DOHH2 (cell line): ENCODE data around the gene SAP30.

Experiments
- H3F3A ChIP-seq: fragments of 200-600 bp; sonication (generic), shearing (Covaris generic); 2 replicates; pipeline ENCODE4 v1.6.0; 2016; ENCODE audit warnings: antibody characterized with exemption, mild to moderate bottlenecking; ENCODE audit not compliant: control insufficient read depth, insufficient read depth
- H3K27ac ChIP-seq: fragments of 200-600 bp; sonication (generic); 2 replicates; pipeline ENCODE4 v1.5.1; 2014; ENCODE audit warnings: low read depth, mild to moderate bottlenecking, low read length, moderate library complexity
- H3K27me3 ChIP-seq: fragments of 200-600 bp; sonication (generic); 2 replicates; pipeline ENCODE4 v1.6.1; 2014; ENCODE audit warnings: mild to moderate bottlenecking, low read length, mixed read lengths; ENCODE audit not compliant: control insufficient read depth
- H3K36me3 ChIP-seq: fragments of 200-600 bp; sonication (generic); 2 replicates; pipeline ENCODE4 v1.6.1; 2014; ENCODE audit warnings: mild to moderate bottlenecking, low read length, moderate library complexity, mixed read lengths; ENCODE audit not compliant: control insufficient read depth
- H3K4me1 ChIP-seq: fragments of 200-600 bp; sonication (generic); 2 replicates; pipeline ENCODE4 v1.6.1; 2014; ENCODE audit warnings: mild to moderate bottlenecking, low read length, mixed read lengths; ENCODE audit not compliant: control insufficient read depth
- H3K4me2 ChIP-seq: fragments of 200-600 bp; sonication (generic); 2 replicates; pipeline ENCODE4 v1.6.0; 2014; ENCODE audit warnings: mild to moderate bottlenecking, low read length, moderate library complexity
- H3K4me3 ChIP-seq: fragments of 200-600 bp; sonication (generic); 2 replicates; pipeline ENCODE4 v1.5.1; 2014; ENCODE audit warnings: mild to moderate bottlenecking, low read length, mixed read lengths
- H3K79me2 ChIP-seq: fragments of 200-600 bp; sonication (generic); 2 replicates; pipeline ENCODE4 v1.6.1; 2014; ENCODE audit warnings: mild to moderate bottlenecking, low read length, mixed read lengths; ENCODE audit not compliant: control insufficient read depth
- H3K9me2 ChIP-seq: fragments of 200-600 bp; sonication (generic); replicated peaks from 2 replicates; pipeline ENCODE4 v1.6.1; 2014; ENCODE audit warnings: mild to moderate bottlenecking, low read length, mixed read lengths; ENCODE audit not compliant: control insufficient read depth
- H3K9me3 ChIP-seq: fragments of 200-600 bp; sonication (generic); 2 replicates; pipeline ENCODE4 v1.6.1; 2014; ENCODE audit warnings: antibody characterized with exemption, low read length, mixed read lengths; ENCODE audit not compliant: control insufficient read depth, insufficient read depth
- H4K20me1 ChIP-seq: fragments of 200-600 bp; sonication (generic); 2 replicates; pipeline ENCODE4 v1.6.0; 2014; ENCODE audit warnings: low read depth, mild to moderate bottlenecking, antibody characterized with exemption, low read length, moderate library complexity; ENCODE audit not compliant: control insufficient read depth, insufficient read depth
- CTCF ChIP-seq: fragments of 200-600 bp; sonication (generic); IDR thresholded peaks from one replicate; pipeline ENCODE4 v1.5.1; 2014; ENCODE audit warnings: antibody characterized with exemption, mild to moderate bottlenecking, low read depth, low read length; ENCODE audit not compliant: poor library complexity, severe bottlenecking
- EZH2phosphoT487 ChIP-seq: fragments of 200-600 bp; sonication (generic); IDR thresholded peaks from 2 replicates; pipeline ENCODE4 v1.6.1; 2017; ENCODE audit warnings: borderline replicate concordance, mild to moderate bottlenecking, antibody characterized with exemption, low read length, moderate library complexity, mixed read lengths

The SAP30 gene

DNA sequence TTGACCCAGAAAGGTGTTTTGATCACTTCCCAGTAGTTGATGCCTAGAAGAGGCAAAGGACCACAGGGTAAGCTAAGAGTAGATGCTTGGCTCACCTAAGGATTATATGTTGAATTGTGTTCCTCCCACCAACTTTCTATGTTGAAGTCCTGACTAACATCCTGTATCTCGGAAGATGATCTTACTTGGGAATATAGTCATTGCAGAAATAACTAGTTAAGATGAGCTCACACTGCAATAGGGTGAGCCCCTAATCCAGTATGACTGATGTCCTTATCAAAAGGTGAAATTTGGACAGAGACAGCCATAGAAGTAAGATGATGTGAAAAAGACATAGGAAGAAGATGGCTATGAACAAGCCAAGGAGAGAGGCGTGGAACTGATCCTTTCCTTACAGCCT is 33.3 kb upstream of the SAP30 start:
- H3K27me3 ChIP-seq, result no peaks in the 10 kb centered on the region
- no peaks in the 10 kb centered on the region for H3K9me2 ChIP-seq
- peaks cover 21% of the 10 kb centered on the region for H3K36me3 ChIP-seq
- no peaks in the 10 kb centered on the region for H3K9me3 ChIP-seq
- H3K4me1 ChIP-seq, result peaks cover 42% of the 10 kb centered on the region
- H3K4me2 ChIP-seq, result no peak overlapping the region
- H3K79me2 ChIP-seq, result peaks cover 60% of the 10 kb centered on the region
- no peak overlapping the region for H3K27ac ChIP-seq
- no peak overlapping the region for H3K4me3 ChIP-seq
- peaks cover 15% of the 10 kb centered on the region for H3F3A ChIP-seq
- TF ChIP-seq CTCF (no peak), EZH2phosphoT487 (no peak)
- H4K20me1 ChIP-seq, result peaks cover 3% of the 10 kb centered on the region

DNA sequence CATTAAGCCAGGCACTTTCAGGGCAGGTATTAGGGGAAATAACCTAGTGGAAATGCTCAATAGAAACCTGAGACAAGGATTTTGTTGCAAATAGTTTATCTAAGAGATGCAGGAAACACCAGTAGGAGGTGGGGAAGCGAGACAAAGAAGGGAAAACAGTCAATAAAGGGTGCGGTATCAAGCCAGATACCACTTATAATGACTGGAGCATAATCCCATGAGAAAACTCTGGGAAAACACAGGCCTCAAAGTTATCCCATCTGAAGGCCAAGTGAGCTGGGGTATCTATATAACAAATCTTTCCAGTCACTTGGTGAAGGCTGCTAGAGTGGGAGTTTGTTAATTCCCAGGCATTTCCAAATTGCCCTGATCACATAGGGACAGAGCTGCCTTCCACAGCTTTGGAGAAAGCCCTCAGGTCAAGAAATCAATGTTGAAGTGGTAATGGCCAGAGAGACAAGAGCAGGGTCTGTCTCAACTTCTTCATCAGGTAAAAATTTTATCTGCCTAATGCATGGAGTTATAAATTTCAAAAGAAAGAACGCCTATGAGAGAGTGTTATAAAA is 26.8 kb upstream of the SAP30 start:
- Histone ChIP-seq H3K4me2 (no peak overlapping the region), H3K9me3 (no peaks in the 10 kb centered on the region), H3K9me2 (no peaks in the 10 kb centered on the region), H3K27me3 (no peaks in the 10 kb centered on the region), H3K79me2 (peaks cover 4% of the 10 kb centered on the region; the same call in 1 of the 2 replicates), H4K20me1 (no peaks in the 10 kb centered on the region), H3K27ac (no peak overlapping the region), H3F3A (no peaks in the 10 kb centered on the region), H3K4me1 (peaks cover 27% of the 10 kb centered on the region), H3K36me3 (no peaks in the 10 kb centered on the region), H3K4me3 (no peak overlapping the region)
- TF ChIP-seq CTCF, result no peak
- no peak for TF ChIP-seq EZH2phosphoT487

DNA sequence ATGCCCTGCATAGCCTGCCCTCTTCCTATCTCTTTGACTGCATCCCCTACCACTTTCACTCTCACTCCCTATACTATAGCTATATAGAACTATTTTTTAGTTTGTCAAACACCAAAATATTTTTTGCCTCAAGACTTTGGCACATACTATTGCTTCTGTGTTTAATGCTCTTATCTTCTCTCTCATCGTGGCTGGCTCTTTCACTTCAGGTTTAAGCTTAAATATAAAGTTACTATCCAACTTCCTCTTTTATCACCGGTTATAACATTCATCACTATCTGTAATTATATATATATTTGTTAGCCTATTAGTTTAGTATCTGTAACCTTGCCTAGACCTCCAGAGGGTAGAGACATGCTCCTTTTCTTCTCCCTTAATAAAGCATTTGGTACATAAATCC is 25.1 kb upstream of the SAP30 start:
- Histone ChIP-seq H3K79me2 (peaks cover 4% of the 10 kb centered on the region; the same call in 1 of the 2 replicates), H3K4me1 (peaks cover 14% of the 10 kb centered on the region), H3K4me3 (no peak overlapping the region), H3K9me2 (no peaks in the 10 kb centered on the region), H3K36me3 (no peaks in the 10 kb centered on the region), H3K27me3 (no peaks in the 10 kb centered on the region), H3K9me3 (no peaks in the 10 kb centered on the region), H3K27ac (no peak overlapping the region), H3K4me2 (peak overlapping the region; percentile 34), H4K20me1 (no peaks in the 10 kb centered on the region), H3F3A (no peaks in the 10 kb centered on the region)
- no peak for TF ChIP-seq EZH2phosphoT487
- no peak for TF ChIP-seq CTCF
